Endothelial cell of umbilical vein (primary cell): ENCODE data around the gene AMER3. TPM values are rescaled to one million over a fixed set of nuclear protein-coding genes. Genes with fewer than 3 reads are reported as not detected.

Source experiments
- BruUV-seq: library from RNA; stranded (reverse); fragments of 400-500 nt; replicated peaks from 2 replicates; lab custom pipeline; 2021; lab: Mats Ljungman, UMichigan
- CTCF ChIA-PET: fragments of 300-600, 350-600 bp; sonication (Branson Sonifier 250); formaldehyde crosslinking; loops from one replicate; lab custom pipeline; 2021; ENCODE audit warnings: antibody characterized with exemption, inconsistent platforms; lab: Charles Lee
- POLR2A ChIA-PET: fragments of 300-600, 350-600 bp; sonication (Branson Sonifier 250); formaldehyde crosslinking; loops from one replicate; lab custom pipeline; 2021; ENCODE audit warnings: antibody characterized with exemption, inconsistent platforms; lab: Charles Lee
- DNase-seq: peaks from one replicate; pipeline ENCODE4 v3.0.0-alpha.2; 2011; ENCODE audit warnings: low read depth, low spot score
- FAIRE-seq: peaks from 2 replicates; lab custom pipeline; 2011; peaks lifted over from hg19 to GRCh38; lab: Jason Lieb, UNC
- H2AFZ ChIP-seq: 2 replicates; pipeline ENCODE4 v1.6.0; 2012; ENCODE audit warnings: low read depth, low read length, control low read depth, inconsistent platforms
- H3K27ac ChIP-seq: 2 replicates; pipeline ENCODE4 v1.5.1; 2011; ENCODE audit warnings: low read depth, mild to moderate bottlenecking, control low read depth, low read length, moderate library complexity; ENCODE audit not compliant: insufficient read depth
- H3K27me3 ChIP-seq, 2 experiments: 2 replicates each; pipeline versions ENCODE4 v1.6.0 to v1.6.1; 2011; ENCODE audit warnings: low read length in 2 of 2, mixed read lengths in 1 of 2; ENCODE audit not compliant: control insufficient read depth in 2 of 2, insufficient read depth in 2 of 2
- H3K36me3 ChIP-seq, 2 experiments: 2 replicates in 1 of 2; 3 replicates in 1 of 2; pipeline ENCODE4 v1.5.1; 2011; ENCODE audit warnings: low read length in 2 of 2, mild to moderate bottlenecking in 1 of 2, moderate library complexity in 1 of 2; ENCODE audit not compliant: control insufficient read depth in 2 of 2, insufficient read depth in 2 of 2; ENCODE audit errors: extremely low read depth in 1 of 2
- H3K4me1 ChIP-seq: 3 replicates; pipeline ENCODE4 v1.5.1; 2011; ENCODE audit warnings: mild to moderate bottlenecking, low read length; ENCODE audit not compliant: control insufficient read depth, insufficient read depth; ENCODE audit errors: extremely low read depth
- H3K4me2 ChIP-seq: 2 replicates; pipeline ENCODE4 v1.6.1; 2011; ENCODE audit warnings: low read length, control low read depth, mixed read lengths; ENCODE audit not compliant: insufficient read depth
- H3K4me3 ChIP-seq, 3 experiments: fragments of 200-600 bp in 1 of 3; sonication (generic), shearing (Covaris generic) in 1 of 3; replicated peaks in 1 of 3; 2 replicates each; pipeline ENCODE4 v1.5.1; 2011 to 2016; ENCODE audit warnings: control low read depth in 3 of 3, low read length in 3 of 3, mild to moderate bottlenecking in 2 of 3, inconsistent platforms in 1 of 3, low read depth in 1 of 3, moderate library complexity in 1 of 3; ENCODE audit not compliant: insufficient read depth in 1 of 3
- H3K79me2 ChIP-seq: 2 replicates; pipeline ENCODE4 v1.6.0; 2012; ENCODE audit warnings: low read length, inconsistent platforms; ENCODE audit not compliant: control insufficient read depth, insufficient read depth
- H3K9ac ChIP-seq: replicated peaks from 2 replicates; pipeline ENCODE3; 2011; ENCODE audit warnings: low read length, control low read depth; ENCODE audit not compliant: insufficient read depth; ENCODE audit errors: extremely low read depth
- H3K9me1 ChIP-seq: replicated peaks from 3 replicates; pipeline ENCODE4 v1.6.0; 2011; ENCODE audit warnings: mild to moderate bottlenecking, low read length; ENCODE audit not compliant: control insufficient read depth, insufficient read depth; ENCODE audit errors: extremely low read depth
- H3K9me3 ChIP-seq: replicated peaks from 2 replicates; pipeline ENCODE4 v1.5.1; 2012; ENCODE audit warnings: low read length, inconsistent platforms; ENCODE audit not compliant: control insufficient read depth, insufficient read depth
- H4K20me1 ChIP-seq: replicated peaks from 2 replicates; pipeline ENCODE3; 2011; ENCODE audit warnings: mild to moderate bottlenecking, low read length; ENCODE audit not compliant: control insufficient read depth, insufficient read depth; ENCODE audit errors: extremely low read depth
- CTCF ChIP-seq, 2 donors: IDR thresholded peaks; 1 replicate in 1 of 2; 2 replicates in 1 of 2; pipeline ENCODE4 v1.5.1; 2011; ENCODE audit warnings: low read length in 2 of 2, mild to moderate bottlenecking in 2 of 2, moderate library complexity in 2 of 2, control low read depth in 1 of 2, inconsistent platforms in 1 of 2, low read depth in 1 of 2; ENCODE audit not compliant: insufficient read depth in 1 of 2; ENCODE audit errors: extremely low read depth in 1 of 2
- EZH2 ChIP-seq: IDR thresholded peaks from 2 replicates; pipeline ENCODE4 v1.6.1; 2012; ENCODE audit warnings: borderline replicate concordance, low read depth, mild to moderate bottlenecking, moderate library complexity, low read length, inconsistent platforms; ENCODE audit not compliant: severe bottlenecking
- FOS ChIP-seq: IDR thresholded peaks from 2 replicates; pipeline ENCODE4 v1.6.1; 2011; ENCODE audit warnings: mild to moderate bottlenecking, low read length, moderate library complexity, borderline replicate concordance; ENCODE audit not compliant: insufficient read depth
- JUN ChIP-seq: IDR thresholded peaks from 2 replicates; pipeline ENCODE4 v1.6.1; 2011; ENCODE audit warnings: borderline replicate concordance, low read depth; ENCODE audit not compliant: insufficient read length, insufficient read depth
- MAX ChIP-seq: IDR thresholded peaks from 2 replicates; pipeline ENCODE4 v1.6.1; 2011; ENCODE audit not compliant: insufficient read depth, insufficient read length
- MYC ChIP-seq: IDR thresholded peaks from one replicate; pipeline ENCODE4 v1.6.1; 2011; ENCODE audit warnings: mild to moderate bottlenecking, low read depth, low read length
- POLR2A ChIP-seq: IDR thresholded peaks from 2 replicates; pipeline ENCODE4 v1.6.1; 2012; ENCODE audit warnings: low read depth, mild to moderate bottlenecking, control low read depth, low read length
- POLR2AphosphoS5 ChIP-seq: IDR thresholded peaks from 2 replicates; pipeline ENCODE4 v1.6.1; 2012; ENCODE audit warnings: low read depth, mild to moderate bottlenecking, control low read depth, low read length, moderate library complexity; ENCODE audit not compliant: insufficient read depth
- dilution Hi-C: fragments of 300-500 bp; cut with MboI; formaldehyde crosslinking; loops from one replicate; pipeline ENCODE4 v1.15.0; 2019; ENCODE audit warnings: low sequenced_read_pairs; ENCODE audit not compliant: extremely low pct_ligation_motif_present
- intact Hi-C: fragments of 100-400 bp; cut with micrococcal nuclease; formaldehyde crosslinking; loops from one replicate; pipeline ENCODE4 v1.10.0; 2022
- polyA plus RNA-seq, 4 experiments: library from polyadenylated mRNA; depleted of rRNA in 3 of 4; stranded (reverse) in 3 of 4; unstranded in 1 of 4; fragments of >200 nt; gene quantifications; 2 replicates each; pipeline versions ENCODE4 v1.2.1 to v1.2.3, GENCODE V29; 2011 to 2012; ENCODE audit warnings: missing spikeins in 1 of 4
- total RNA-seq: library from RNA; stranded (reverse); gene quantifications from 2 replicates; pipeline ENCODE4 v1.2.3, GENCODE V29; 2021

Gene AMER3
- total and polyA plus RNA-seq, 2 donors (not counting 3 experiments of a cell fraction or from before 2014, with no cell fraction given) = not detected

GRCh38 chr2:130787841-130788240, 32.5 kb downstream of the AMER3 start:
- Histone ChIP-seq H3K36me3 (no peaks in the 10 kb centered on the region), H3K9ac (no peak overlapping the region), H3K9me1 (no peaks in the 10 kb centered on the region), H3K9me3 (no peaks in the 10 kb centered on the region), H2AFZ (no peak overlapping the region), H3K79me2 (no peaks in the 10 kb centered on the region), H3K27ac (no peak overlapping the region), H3K27me3 (no peaks in the 10 kb centered on the region), H3K4me1 (no peaks in the 10 kb centered on the region), H4K20me1 (no peaks in the 10 kb centered on the region), H3K4me3 (no peak overlapping the region), H3K4me2 (no peak overlapping the region)
- dilution Hi-C loops (no loop called here), intact Hi-C loops (no loop called here)
- DNase-seq (no peak), FAIRE-seq (no peak)
- BruUV-seq = no TSS peak
- TF ChIP-seq POLR2AphosphoS5 = no peak
- TF ChIP-seq POLR2A = no peak
- TF ChIP-seq FOS = no peak
- TF ChIP-seq MYC = no peak
- TF ChIP-seq MAX = no peak
- TF ChIP-seq CTCF (IDR thresholded peaks at IDR 0.05; ENCODE audit: extremely low read depth in 1 of 2, insufficient read depth in 1 of 2, low read depth in 1 of 2, low read length in 2 of 2) = no peak
- no peak for TF ChIP-seq JUN
- no peak for TF ChIP-seq EZH2
- ChIA-PET POLR2A (no interaction called here), CTCF (no interaction called here)
